Kidney (tissue), 22 donors: ENCODE measurements around the gene TXNDC8. TPM values are rescaled to one million over a fixed set of nuclear protein-coding genes. Genes with fewer than 3 reads are reported as not detected.

ENCODE experiments used
- DNase-seq, 5 donors: peaks; one replicate each; pipeline ENCODE4 v3.0.0-alpha.2; 2013 to 2020
- FAIRE-seq: peaks from 2 replicates; lab custom pipeline; 2012; peaks lifted over from hg19 to GRCh38; lab: Jason Lieb, UNC
- H3K27ac ChIP-seq, 2 donors: one replicate each; pipeline ENCODE4 v1.7.0; 2013; ENCODE audit warnings: low read depth in 2 of 2, low read length in 2 of 2, inconsistent platforms in 1 of 2
- H3K27me3 ChIP-seq: one replicate; pipeline ENCODE4 v1.7.1; 2013; ENCODE audit warnings: low read length, inconsistent platforms; ENCODE audit not compliant: control insufficient read depth, insufficient read depth
- H3K36me3 ChIP-seq, 3 donors: one replicate each; pipeline versions ENCODE4 v1.7.0 to v1.7.1; 2013; ENCODE audit warnings: low read length in 3 of 3, control low read depth in 1 of 3, inconsistent platforms in 1 of 3; ENCODE audit not compliant: insufficient read depth in 3 of 3, control insufficient read depth in 2 of 3
- H3K4me1 ChIP-seq, 3 donors: one replicate each; pipeline versions ENCODE4 v1.7.0 to v1.7.1; 2013; ENCODE audit warnings: low read length in 3 of 3, inconsistent platforms in 1 of 3, low read depth in 1 of 3; ENCODE audit not compliant: control insufficient read depth in 2 of 3, insufficient read depth in 2 of 3
- H3K4me3 ChIP-seq, 3 donors: one replicate each; pipeline versions ENCODE4 v1.7.0 to v1.8.1; 2013; ENCODE audit warnings: low read length in 3 of 3, control low read depth in 1 of 3, inconsistent platforms in 1 of 3
- H3K9ac ChIP-seq, 3 donors: one replicate each; pipeline versions ENCODE4 v1.7.0 to v1.7.1; 2013; ENCODE audit warnings: low read length in 3 of 3, control low read depth in 1 of 3, inconsistent platforms in 1 of 3
- H3K9me3 ChIP-seq, 3 donors: one replicate each; pipeline versions ENCODE4 v1.7.0 to v1.7.1; 2013; ENCODE audit warnings: low read length in 3 of 3, control low read depth in 1 of 3, inconsistent platforms in 1 of 3; ENCODE audit not compliant: control insufficient read depth in 2 of 3, insufficient read depth in 1 of 3
- intact Hi-C: fragments of 100-400 bp; cut with DNase I; formaldehyde crosslinking; loops from one replicate; pipeline ENCODE4 v1.11.1; 2022
- long read RNA-seq, 10 donors: library from polyadenylated mRNA in 1 of 10; unstranded in 1 of 10; transcript quantifications; one replicate each; pipeline ENCODE4 v2.0.0 and lab custom pipeline, GENCODE V29; 2021 to 2026
- polyA plus RNA-seq: library from polyadenylated mRNA; stranded (reverse); fragments of 350-450 nt; fragmentation: Illumina TruSeq; extraction: RNeasy Lipid Tissue Mini Kit (QIAGEN cat#74804); gene quantifications from one replicate; pipeline ENCODE4 v1.2.3, GENCODE V29; 2014; ENCODE audit warnings: low read depth, low replicate concordance; ENCODE audit not compliant: insufficient read depth
- total RNA-seq: library from RNA; stranded (reverse); fragmentation: NEBNext Ultra II Directional; extraction: Animal tissue kit (Norgen Biotek cat#: 25700); gene quantifications from one replicate; pipeline ENCODE4 v1.2.1, GENCODE V29; 2021
- TF ChIP-seq, protein P1 (sequence below): IDR thresholded peaks from 3 replicates; pipeline ENCODE4 v1.5.1; 2012; ENCODE audit warnings: mild to moderate bottlenecking, moderate library complexity, borderline replicate concordance; ENCODE audit not compliant: insufficient read depth; ENCODE audit errors: extremely low read depth
- donor health status: control.
- donor health status: control.
- donor health status: control.
- donor health status: control.
- donor health status: control.
- donor health status: DM: yes; HTN: yes; CAD: no.
- donor health status: Normal renal cell carcinoma (clear cell type).

Gene TXNDC8
- not detected for total RNA-seq
- polyA plus RNA-seq: not detected
- long read RNA-seq, donor 1: 0 reads
- long read RNA-seq, donor 2: 0 reads
- long read RNA-seq, donor 3: 0 reads
- long read RNA-seq, donor 4: 0 reads
- long read RNA-seq, donor 5: 0 reads
- long read RNA-seq, donor 6: 0 reads
- long read RNA-seq, donor 7: 0 reads
- long read RNA-seq, donor 8: 0 reads
- long read RNA-seq, donor 9: 0 reads
- long read RNA-seq, donor 10: 0 reads

DNA sequence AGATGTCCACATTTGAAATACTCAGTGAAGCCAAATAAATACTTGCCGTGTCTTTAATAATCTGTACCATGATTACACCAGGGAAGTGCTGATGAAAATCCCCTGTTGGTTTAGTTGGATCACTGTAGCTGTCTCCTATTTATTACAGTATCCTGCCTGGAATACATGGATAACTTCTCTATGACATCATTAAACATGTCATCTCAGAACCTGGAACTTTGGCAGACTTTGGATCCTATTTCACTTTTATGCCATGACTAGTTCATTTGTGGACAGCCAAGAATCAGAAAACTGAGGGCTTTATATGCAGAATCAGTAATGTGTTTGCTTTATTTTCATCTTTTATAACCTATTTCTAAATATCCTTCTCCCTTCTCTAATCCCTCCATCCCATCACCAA is at the start of gene TXNDC8:
TSS of gene TXNDC8 (minus strand) at position 137 of the 400 bp plus-strand sequence.
- Histone ChIP-seq H3K4me1 (no peaks in the 10 kb centered on the region), H3K36me3 (no peaks in the 10 kb centered on the region), H3K27me3 (no peaks in the 10 kb centered on the region), H3K9me3 (no peaks in the 10 kb centered on the region), H3K4me3 (no peak within 1 kb of the TSS), H3K27ac (no peak within 1 kb of the TSS), H3K9ac (no peak within 1 kb of the TSS)
- TF ChIP-seq, protein P1, sequence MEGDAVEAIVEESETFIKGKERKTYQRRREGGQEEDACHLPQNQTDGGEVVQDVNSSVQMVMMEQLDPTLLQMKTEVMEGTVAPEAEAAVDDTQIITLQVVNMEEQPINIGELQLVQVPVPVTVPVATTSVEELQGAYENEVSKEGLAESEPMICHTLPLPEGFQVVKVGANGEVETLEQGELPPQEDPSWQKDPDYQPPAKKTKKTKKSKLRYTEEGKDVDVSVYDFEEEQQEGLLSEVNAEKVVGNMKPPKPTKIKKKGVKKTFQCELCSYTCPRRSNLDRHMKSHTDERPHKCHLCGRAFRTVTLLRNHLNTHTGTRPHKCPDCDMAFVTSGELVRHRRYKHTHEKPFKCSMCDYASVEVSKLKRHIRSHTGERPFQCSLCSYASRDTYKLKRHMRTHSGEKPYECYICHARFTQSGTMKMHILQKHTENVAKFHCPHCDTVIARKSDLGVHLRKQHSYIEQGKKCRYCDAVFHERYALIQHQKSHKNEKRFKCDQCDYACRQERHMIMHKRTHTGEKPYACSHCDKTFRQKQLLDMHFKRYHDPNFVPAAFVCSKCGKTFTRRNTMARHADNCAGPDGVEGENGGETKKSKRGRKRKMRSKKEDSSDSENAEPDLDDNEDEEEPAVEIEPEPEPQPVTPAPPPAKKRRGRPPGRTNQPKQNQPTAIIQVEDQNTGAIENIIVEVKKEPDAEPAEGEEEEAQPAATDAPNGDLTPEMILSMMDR: no peak
- peak in 2 of 5 donors; percentile 42 to 45 for DNase-seq
- FAIRE-seq: no peak
- intact Hi-C loops: no loop called here

DNA sequence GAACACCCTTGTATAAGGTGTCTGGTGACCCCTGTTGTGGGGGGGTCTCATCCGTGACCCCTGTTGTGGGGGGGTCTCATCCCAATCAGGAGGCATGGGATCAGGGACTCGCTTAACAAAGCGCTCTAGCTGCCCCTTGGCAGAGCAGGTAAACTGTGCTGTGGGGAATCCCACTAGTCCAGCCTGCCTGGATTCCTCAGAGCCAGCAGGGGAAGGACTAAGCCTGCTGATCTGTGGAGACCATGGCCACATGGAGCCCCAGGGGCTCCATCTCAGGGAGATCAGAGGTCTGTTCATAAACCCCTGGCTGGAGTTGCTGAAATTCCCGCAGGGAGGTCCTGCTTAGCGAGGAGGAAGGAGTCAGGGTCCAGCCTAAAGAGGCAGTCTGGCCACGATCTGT is 45.8 kb upstream of the TXNDC8 start:
- no peaks in the 10 kb centered on the region for H3K9me3 ChIP-seq
- H3K4me3 ChIP-seq: no peak overlapping the region
- H3K4me1 ChIP-seq: no peaks in the 10 kb centered on the region
- no peaks in the 10 kb centered on the region for H3K36me3 ChIP-seq
- H3K9ac ChIP-seq: no peak overlapping the region
- intact Hi-C loops: no loop called here
- H3K27me3 ChIP-seq: no peaks in the 10 kb centered on the region
- FAIRE-seq (no peak), DNase-seq (no peak)
- H3K27ac ChIP-seq: no peak overlapping the region
- TF ChIP-seq, protein P1: no peak

DNA sequence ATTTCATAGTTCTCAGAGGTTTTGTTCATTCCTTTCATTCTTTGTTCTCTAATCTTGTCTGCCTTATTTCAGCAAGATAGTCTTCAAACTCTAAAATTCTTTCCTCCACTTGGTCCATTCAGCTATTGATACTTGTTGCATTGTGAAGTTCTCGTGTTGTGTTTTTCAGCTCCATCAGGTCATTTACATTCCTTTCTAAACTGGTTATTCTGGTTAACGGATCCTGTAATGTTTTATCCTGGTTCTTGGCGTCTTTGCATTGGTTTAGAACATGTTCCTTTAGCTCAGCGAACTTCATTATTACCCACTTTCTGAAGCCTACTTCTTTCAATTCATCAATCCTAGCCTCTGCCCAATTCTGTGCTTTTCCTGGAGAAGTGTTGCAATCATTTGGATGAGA is 45.1 kb upstream of the TXNDC8 start:
- Histone ChIP-seq H3K36me3 (no peaks in the 10 kb centered on the region), H3K4me3 (no peak overlapping the region), H3K27ac (no peak overlapping the region), H3K4me1 (no peaks in the 10 kb centered on the region), H3K9me3 (no peaks in the 10 kb centered on the region), H3K27me3 (no peaks in the 10 kb centered on the region), H3K9ac (no peak overlapping the region)
- DNase-seq (peak in 1 of 5 donors; percentile 3), FAIRE-seq (no peak)
- intact Hi-C loops: no loop called here
- TF ChIP-seq, protein P1: no peak
